Stimulated activated CD8-positive, alpha-beta memory T cell treated with anti-CD3 and anti-CD28 coated beads, Interleukin-2, amount 100 ng/mL, for 48 hours (primary cell): ENCODE data around the gene ETFDH.
"Not testable (repeated sequence)": the region's sequence is repeated elsewhere in the genome, so short reads cannot be mapped to it uniquely, and the experiment has no call there.

ENCODE experiments used
- DNase-seq, 2 donors: peaks; one replicate each; pipeline ENCODE4 v3.0.0-alpha.2; 2020; ENCODE audit warnings: low read depth in 2 of 2

Gene ETFDH

DNA sequence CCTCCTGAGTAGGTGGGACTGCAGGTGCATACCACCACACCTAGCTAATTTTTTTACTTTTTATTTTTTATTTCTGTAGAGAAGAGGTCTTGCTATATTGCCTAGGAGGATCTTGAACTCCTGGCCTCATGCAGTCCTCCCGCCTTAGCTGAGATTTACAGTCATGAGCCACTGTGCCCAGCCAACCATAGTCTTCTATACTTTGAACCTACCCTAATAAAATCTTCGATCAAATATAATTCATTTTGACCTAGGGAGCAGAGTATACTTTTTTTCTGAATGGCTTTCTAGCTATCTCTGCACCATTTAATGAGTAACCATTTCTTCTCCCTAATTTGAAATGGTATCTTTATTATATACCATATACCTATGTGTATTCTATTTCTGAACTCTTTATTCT lies 6.7 kb downstream of the ETFDH start:
- no peak for DNase-seq

DNA sequence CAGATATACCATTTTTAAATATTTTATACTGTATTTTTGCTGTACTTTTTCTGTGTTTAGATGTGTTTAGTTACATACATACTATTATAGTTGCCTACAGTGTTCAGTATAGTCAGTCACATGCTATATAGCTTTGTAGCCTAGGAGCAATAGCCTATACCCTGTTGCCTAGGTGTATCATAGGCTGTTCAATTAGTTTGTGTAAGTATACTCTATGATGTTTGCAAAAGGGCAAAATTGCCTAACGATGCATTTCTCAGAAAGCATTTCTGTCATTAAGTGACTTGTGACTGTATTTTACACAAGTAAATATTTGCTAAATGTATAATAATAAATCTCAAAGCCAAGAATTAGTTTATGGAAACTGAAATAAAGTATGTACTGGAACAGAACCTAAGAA lies 9.5 kb downstream of the ETFDH start:
- no peak for DNase-seq

DNA sequence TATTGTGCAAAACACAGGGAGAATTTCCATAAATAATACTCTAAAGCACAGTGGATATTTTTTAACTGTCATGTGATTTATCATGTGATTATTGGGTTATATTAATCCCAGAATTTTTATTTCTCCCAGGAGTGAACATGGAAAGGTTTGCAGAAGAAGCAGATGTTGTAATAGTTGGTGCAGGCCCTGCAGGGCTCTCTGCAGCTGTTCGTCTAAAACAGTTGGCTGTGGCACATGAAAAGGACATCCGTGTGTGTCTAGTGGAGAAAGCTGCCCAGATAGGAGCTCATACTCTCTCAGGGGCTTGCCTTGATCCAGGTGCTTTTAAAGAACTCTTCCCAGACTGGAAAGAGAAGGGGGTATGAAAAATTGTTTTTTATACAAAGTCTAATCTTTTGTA lies 10.0 kb downstream of the ETFDH start:
- DNase-seq, result no peak

DNA sequence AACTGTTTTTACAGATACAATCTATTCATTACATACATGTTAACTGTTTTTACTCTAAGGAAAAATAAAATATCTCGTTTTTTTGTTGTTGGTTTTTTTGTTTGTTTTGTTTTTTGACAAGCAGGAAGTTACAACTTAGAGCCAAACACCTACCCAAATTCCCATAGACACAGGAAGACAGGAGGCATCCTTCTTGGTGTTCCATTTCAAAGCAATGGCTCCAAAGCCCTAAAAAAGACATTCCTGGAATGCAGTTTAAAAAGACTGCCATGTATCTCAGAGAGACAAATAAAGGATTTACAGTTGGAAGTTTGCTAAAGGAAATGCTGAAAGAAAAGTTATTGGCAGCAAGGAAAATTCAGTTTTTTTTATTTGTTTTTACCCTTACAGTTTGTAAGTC lies 16.7 kb downstream of the ETFDH start:
- DNase-seq, result no peak

DNA sequence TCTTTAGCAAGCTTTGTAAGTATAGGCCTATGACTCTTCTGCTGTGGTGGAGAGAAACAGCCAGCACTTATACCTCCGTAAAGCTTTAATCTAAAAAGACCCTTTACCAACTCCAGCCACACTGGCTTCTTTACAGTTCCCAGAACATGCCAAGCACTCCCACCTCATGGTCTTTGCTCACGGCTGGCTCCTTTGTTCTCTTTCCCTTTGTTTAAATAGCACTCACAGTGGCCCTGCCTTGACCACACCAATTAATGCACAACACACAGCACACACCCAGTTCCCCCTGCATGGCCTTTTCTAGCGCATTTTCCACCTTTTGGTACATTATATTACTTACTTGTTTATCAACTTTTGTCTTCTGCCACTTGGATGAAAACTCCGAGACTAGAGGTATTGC lies 32.2 kb downstream of the ETFDH start:
- no peak for DNase-seq

DNA sequence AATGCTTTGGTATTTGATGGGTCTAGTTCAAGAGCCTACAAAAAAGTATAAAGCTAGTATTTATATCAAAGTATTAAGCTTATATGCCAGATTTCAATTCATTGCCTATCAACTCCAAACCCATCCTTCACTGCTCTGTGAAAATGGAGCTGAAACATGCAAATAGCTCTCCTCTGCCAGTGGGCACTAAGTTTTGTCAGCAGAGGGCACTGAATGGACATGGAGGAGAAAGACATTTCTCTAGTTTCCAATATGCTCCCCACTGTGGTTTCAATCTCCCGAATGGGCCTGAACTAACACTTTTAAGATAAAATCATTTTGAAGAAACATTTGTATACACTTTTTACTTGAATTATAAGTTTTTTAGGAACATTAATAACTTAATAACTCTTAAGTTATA lies 38.7 kb downstream of the ETFDH start:
- DNase-seq, result no peak

DNA sequence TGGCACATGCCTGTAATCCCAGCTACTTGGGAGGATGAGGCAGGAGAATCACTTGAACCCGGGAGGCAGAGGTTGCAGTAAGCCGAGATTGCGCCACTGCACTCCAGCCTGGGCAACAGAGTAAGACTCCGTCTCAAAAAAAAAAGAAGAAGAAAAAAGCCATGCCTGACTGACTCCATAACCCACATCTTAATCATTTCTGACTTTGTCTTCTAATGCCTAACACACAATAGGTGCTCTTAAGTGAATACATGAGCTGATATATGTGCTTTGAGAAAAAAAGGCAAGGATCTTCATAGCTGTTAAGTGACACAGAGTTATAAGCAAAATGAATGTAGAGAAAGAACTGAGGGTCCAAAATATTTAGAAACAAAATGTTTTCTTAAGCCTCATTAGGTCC lies 40.5 kb downstream of the ETFDH start:
- not testable (repeated sequence) for DNase-seq

DNA sequence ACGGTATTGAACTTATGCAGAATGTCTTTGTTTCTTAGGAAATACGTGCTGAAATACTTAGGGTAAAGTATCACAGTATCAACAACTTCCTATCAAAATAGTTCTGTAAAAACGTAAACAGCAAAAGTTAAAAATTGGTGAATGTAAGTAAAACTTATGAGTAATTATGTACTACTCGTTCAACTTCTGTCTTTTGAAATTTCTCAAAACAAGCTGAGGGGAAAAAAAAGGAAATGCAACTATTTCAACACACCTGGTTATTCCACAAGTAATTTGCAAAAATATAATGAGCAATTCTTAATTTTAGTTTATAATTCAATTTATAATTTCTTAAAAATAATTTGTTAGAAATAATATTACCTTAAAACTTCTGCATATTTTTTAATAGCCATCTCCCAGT lies 42.8 kb downstream of the ETFDH start:
- no peak for DNase-seq

DNA sequence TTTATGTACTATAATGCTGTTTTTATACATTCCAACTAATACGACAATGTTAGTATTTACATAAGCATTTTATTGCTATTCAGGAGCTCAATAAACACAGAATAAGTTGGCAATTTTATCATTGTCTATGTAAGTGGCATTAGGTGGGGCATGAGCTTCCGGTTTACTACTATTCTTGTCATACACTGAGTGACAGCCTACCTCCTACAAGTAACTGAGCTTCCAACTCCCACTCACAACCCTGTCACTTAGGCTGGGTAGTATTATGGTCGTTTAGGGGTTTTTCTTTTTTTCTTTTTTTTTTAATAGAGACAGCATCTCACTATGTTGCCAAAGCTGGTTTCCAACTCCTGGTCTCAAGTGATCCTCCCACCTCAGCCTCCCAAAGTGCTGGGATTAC lies 43.7 kb downstream of the ETFDH start:
- no peak for DNase-seq

DNA sequence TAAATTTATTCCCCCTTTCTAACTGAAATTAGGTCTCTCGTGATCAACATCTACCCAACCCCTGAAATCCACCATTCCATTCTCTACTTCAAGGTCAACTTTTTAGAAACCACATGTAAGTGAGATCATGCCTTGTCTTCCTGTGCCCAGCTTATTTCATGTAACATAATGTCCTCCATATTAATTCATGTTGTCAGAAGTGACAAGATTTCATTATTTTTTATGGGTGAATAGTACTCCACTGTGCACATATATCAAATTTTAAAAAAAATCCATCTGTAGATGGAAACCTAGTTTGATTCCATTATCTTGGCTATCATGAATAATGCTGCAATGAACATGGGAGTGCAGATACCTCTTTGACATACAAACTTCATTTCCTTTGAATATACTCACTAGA lies 49.6 kb downstream of the ETFDH start:
- no peak for DNase-seq

DNA sequence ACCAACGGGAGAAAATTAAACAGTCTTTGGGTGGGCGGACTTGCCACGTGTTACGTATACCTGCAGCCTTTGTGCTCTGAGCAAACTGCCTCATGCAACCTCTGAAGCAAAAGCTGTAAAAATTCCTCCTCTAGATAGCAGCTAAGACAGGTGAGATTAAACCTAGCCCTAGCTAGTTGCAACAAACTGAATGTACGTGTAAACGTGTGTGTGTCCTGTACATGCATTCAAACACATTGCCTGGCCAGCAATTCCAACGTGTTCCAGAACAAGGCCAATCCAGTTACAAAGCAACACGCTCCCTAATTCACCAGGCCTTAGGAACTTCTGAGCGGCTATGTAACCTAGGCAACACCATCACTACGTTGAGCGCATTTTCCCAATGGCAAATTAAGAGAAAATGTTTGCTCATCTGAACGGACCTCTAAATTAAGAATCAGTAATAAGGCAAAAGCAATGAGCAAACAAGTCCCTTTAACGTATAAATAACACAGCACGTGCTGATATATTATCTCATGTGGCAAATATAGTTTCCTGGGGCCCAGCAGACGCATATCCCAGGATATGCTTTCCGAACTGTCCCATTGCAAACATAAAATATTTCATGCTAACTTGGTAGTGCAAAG lies 50.3 kb downstream of the ETFDH start:
- DNase-seq, result no peak

DNA sequence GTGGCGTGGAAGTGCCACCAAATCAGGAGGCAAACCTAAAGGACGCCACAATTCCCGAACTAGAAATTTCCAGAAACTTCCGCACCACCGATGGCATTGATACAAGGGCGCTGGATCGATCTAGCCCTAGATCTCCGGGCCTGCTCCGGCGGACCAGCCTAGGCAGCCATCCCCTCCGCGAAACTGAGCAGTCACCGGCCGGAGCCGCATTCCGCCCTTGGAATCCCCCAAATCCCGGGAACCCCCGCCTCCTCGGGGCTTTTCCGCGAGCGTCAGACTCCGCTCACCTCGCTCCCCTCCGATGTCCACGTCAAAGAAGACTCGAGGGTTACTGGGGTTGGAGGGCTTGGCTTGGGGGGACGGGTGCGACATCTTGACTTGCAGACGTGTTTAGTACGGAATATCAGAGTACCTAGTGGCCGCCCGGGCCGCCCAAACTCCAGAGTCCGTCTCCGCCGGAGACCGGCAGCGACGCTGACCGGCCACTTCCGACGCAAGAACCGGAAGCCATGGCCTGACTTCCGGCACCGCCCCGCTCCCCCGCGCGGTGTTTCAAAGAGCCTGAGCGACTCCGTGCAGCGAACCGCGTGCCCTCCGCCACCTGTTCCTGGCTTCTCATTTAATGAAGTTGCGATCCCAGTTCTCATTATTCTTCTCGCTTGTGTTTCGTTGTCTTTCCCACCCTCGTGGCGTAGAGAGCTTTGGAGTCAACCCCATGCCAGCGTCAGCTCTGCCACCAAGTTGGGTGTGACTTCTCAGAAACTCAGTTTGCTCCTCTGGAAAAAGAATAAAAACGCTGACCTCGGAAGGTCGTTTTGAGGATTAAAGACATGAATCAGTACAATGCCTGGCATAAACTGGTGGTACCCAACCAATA lies 51.1 kb downstream of the ETFDH start, which contains the start of gene PPID:
Gene PPID (minus strand): TSS at position 480 of the 877 bp plus-strand sequence. CDS start 108 bp downstream, at position 372.
- peak; percentile 72 to 80 for DNase-seq

DNA sequence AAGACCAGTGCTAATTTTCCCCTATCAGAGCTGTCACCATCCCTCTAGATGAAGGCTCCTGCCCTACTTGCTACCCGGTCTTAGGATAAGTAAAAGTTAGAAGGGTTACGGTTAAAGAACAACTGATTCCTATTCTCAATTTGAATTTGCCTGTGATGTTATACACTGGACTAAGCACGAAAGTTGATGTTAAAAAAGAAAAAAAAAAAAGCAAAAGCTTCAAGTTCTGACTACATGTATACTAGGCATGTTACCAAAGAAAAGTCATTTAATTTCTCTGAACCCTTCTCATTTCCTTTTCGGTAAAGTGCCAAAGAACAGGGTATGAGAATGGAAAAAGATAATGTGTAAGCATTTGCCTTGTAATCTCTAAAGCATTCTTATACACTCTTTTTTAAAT lies 52.5 kb downstream of the ETFDH start:
- no peak for DNase-seq

DNA sequence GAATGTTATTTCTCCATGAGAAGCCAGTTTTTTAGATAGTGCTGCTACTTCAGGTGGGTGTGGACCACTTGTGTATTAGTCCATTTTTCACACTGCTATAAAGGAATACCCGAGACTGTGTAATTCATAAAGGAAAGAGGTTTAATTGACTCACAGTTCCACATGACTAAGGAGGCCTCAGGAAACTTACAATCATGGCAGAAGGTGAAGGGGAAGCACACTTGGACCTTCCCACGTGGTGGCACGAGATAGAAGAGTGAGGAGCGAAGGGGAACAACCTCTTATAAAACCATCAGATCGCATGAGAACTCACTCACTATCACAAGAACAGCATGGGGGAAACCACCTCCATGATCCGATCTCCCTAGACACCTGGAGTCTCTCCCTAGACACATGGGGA lies 54.5 kb downstream of the ETFDH start:
- DNase-seq, result no peak

DNA sequence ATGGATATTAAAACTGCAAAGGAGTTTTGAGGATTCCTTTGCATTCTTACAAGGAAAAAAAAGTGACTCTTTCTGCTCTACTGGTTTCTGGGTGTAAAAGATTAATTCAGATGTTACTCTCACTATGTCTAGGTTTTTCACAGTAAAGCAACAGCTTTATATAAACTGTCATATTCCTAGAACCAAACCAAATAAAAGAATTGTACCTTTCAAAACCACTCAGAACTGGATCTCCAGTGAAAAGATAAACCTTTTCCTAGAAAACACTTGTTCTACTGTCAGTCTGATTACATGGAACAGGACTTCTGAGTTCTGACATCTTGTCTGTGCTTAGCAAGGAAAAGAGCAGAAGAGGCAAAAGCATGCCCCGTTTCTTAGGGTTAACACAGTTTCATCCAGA lies 56.1 kb downstream of the ETFDH start:
- DNase-seq, result no peak

DNA sequence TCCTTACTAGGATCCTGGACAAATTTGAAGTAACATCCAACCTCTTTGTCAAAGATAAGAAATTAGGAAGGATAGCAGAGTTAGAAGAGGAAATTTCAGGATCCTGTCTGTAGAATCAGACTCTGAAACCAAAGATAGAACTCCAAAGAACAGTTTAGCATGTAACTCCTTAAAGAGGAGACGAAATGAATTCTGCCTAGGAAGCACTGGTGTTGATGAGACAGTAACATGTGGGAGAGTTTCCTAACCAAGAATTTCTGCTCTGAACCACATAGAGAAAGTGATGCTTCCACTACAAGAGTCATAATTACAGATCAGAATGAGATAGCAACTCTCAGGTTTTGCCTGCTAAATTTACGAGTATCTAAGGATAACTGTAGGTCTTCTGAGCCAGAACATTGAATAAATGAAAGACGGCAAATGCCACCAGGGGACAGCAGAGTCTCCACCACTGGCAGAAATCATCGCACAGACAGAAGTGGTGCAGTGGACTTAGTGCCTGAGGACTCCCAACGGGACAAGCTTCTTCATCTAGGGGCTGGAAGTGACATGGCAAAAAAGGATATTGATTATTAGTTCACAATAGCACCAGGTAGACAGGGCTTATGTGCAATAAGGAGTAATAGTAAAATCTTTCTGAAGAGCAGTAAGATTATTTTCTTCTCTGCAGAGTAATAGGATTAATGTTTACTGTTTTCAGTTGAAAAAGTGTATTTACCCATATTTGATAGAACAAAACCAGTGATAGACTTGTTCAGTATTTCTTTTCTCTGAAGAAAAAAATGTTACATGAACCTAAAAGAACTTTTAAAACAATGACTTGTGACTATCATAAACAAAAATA lies 57.8 kb downstream of the ETFDH start:
- peak in 1 of 2 donors; percentile 32 for DNase-seq

DNA sequence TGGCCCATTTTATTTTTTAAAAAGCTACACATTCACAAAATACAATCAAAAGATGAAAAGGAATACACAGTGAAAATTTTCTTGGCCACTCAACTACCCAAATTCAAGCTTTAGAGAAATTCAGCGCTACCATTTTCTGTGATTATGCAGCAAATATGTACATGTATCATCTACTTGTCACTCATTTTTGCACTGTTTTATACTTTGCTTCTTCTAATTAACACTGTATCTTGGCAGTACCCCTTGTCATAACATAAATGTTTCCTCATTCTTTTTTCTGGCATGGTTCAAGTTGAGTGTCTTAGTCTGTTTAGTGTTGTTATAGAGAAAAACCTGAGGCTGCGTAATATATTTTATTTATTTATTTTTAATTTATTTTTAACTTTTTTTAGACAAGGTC lies 66.8 kb downstream of the ETFDH start:
- DNase-seq, result no peak

DNA sequence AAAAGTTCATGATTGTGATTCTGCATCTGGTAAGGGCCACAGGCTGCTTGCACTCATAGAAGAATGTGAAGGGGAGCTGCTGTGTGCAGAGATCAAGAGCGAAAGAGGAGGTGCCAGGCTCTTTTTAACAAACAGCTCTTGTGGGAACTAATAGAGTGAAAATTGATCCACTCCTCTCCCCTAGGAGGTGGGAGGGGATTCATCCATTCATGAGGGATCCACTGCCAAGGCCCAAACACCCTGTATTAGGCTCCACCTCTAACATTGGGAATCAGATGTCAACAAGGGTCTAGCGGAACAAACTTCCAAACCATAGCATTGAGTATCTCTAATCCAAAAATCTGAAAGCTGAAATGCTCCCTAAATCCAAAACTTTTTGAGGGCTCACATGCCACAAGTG lies 67.5 kb downstream of the ETFDH start:
- no peak for DNase-seq

DNA sequence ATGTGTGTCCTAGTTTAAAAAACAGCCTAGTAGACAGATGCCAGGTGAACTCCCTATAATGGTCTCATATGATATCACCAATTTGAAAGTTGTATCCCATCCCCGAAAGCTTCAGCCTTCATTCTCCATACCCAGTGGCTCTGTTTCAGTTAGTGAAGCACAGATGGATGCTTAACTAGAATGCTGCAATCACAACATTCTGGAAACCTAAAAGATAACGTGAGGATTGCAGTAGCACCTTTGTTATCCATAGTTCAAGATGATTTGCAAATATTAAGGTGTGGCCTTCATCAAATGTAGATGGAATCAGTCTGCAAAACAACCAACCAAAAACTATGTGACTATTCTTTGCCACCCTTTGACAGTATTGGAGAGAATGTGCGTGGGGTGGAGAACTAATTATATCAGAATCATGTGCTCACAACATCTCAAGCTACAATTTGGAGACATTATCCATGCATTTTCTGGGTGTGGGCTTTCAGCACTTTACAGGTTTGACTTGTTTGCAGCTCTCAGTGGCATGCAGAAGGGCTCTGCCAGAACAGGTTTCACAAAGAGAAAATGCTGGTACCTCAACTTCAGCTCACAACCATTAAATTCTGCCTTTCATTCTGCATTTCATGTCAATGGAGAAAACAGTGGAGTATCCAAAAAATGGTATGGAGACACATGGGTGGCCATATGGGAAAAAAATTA lies 69.4 kb downstream of the ETFDH start:
- no peak for DNase-seq

DNA sequence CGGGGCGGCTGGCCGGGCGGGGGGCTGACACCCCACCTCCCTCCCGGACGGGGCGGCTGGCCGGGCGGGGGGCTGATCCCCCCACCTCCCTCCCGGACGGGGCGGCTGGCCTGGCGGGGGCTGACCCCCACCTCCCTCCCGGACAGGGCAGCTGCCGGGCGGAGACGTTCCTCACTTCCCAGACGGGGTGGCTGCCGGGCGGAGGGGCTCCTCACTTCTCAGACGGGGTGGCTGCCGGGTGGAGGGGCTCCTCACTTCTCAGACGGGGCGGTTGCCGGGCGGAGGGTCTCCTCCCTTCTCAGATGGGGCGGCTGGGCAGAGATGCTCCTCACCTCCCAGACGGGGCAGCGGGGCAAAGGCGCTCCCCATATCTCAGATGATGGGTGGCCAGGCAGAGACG lies 74.4 kb downstream of the ETFDH start:
- DNase-seq, result not testable (repeated sequence)

DNA sequence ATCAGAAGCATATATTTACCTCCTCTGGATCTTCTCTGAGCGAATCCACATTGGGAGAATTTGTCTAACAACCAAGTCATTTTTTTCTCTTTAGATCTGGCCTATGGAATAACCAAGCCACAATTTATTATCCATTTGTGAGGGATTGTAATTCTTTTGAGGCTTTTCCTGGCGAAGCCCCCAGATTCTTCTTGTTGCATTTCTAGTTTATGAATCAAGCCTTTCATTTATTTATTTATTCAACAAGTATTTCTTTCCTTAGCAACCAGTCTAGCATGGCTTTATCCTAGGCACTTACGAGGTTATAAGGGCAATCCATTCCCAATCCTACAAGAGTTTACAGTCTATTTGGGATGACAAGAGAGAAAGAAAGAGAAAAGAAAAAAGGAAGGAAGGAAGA lies 78.3 kb downstream of the ETFDH start:
- no peak for DNase-seq
